SH-SY5Y (cell line): Measurements from ENCODE around the gene HECW1.

ENCODE experiments used
- GATA2 ChIP-seq: IDR thresholded peaks from 2 replicates; pipeline ENCODE4 v1.6.1; 2011; ENCODE audit warnings: mild to moderate bottlenecking, low read depth, low read length
- GATA3 ChIP-seq: IDR thresholded peaks from 2 replicates; pipeline ENCODE4 v1.6.1; 2011; ENCODE audit warnings: low read depth, mild to moderate bottlenecking, low read length, moderate library complexity

DNA sequence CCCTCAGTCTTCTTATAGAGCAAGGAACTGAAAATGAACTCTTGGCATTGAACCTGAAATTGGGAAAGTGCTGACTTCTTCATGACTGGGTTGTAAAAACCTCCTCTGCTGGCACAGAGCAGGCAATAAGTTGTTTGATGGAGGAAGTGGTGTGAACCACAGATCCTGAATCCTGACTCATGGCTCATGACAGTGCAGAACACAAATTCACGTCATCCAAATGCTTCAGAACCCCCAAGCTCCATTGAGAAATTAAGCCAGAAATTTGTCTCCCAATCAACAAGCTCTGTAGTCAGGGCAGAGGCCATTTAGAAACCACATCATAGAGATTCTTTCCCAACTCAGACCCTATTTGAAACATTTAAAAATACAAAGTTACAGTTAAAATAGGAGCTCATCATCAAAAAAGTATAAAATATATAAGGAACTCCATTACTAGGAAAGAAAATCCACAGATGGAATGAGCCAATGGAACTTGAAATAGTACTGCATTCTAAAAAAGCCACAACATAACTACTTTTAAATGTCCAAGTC is 460.1 kb downstream of the HECW1 start:
- TF ChIP-seq GATA2 (no peak), GATA3 (no peak)
